VCaP (cell line): ENCODE measurements around the gene CRYBG2.
A peak's percentile ranks its signal among the peaks of the same experiment; 100 is the strongest.
"Not testable (repeated sequence)": the region's sequence is repeated elsewhere in the genome, so short reads cannot be mapped to it uniquely, and the experiment has no call there.

Source experiments
- H3K27ac ChIP-seq: fragments of 450-650 bp; 2 replicates; pipeline ENCODE4 v1.5.1; 2017
- TF ChIP-seq, protein P1 (sequence below): fragments of 450-650 bp; conservative IDR thresholded peaks from 2 replicates; pipeline ENCODE4 v1.5.1; 2017; ENCODE audit warnings: mild to moderate bottlenecking, moderate library complexity

CRYBG2 gene

GRCh38 chr1:26389604-26390247 is 35.8 kb upstream of the CRYBG2 start:
- TF ChIP-seq, protein P1, sequence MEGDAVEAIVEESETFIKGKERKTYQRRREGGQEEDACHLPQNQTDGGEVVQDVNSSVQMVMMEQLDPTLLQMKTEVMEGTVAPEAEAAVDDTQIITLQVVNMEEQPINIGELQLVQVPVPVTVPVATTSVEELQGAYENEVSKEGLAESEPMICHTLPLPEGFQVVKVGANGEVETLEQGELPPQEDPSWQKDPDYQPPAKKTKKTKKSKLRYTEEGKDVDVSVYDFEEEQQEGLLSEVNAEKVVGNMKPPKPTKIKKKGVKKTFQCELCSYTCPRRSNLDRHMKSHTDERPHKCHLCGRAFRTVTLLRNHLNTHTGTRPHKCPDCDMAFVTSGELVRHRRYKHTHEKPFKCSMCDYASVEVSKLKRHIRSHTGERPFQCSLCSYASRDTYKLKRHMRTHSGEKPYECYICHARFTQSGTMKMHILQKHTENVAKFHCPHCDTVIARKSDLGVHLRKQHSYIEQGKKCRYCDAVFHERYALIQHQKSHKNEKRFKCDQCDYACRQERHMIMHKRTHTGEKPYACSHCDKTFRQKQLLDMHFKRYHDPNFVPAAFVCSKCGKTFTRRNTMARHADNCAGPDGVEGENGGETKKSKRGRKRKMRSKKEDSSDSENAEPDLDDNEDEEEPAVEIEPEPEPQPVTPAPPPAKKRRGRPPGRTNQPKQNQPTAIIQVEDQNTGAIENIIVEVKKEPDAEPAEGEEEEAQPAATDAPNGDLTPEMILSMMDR = no peak
- H3K27ac ChIP-seq = peak overlapping the region; percentile 58

GRCh38 chr1:26388791-26389445 is 35.0 kb upstream of the CRYBG2 start:
- no peak overlapping the region for H3K27ac ChIP-seq
- TF ChIP-seq, protein P1 = no peak

DNA sequence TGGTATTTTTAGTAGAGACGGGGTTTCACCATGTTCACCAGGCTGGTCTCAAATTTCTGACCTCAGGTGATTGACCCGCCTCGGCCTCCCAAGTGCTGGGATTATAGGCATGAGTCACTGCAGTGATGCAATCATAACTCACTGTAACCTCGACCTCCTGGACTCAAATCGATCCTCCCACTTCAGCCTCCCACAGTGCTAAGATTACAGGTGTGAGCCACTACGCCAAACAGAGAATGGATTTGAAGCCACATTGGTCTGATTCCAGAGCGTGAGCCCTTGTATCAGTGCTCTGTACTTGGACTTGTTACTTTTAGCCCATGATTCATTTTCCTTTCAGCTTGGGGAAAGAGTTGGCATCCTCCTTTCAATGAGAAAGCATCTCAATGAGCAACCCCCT is 33.5 kb upstream of the CRYBG2 start:
- no peak overlapping the region for H3K27ac ChIP-seq
- TF ChIP-seq, protein P1 = no peak

DNA sequence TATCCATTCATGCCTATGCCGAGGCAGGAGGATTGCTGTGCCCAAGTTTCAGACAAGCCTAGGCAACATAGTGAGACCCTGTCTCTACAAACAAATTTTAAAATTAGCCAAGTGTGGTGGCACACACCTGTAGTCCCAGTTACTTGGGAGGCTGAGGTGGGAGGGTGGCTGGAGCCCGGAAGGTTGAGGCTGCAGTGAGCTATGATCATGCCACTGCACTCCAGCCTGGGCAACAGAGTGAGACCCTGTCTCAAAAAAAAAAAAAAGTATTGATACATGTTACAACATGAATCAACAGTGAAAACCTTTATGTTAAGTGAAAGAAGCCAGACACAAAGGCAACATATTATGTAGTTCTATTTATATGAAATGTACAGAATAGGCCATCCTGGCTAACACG is 31.1 kb upstream of the CRYBG2 start:
- H3K27ac ChIP-seq = not testable (repeated sequence)

- H3K27ac ChIP-seq = no peak overlapping the region
- TF ChIP-seq, protein P1 = no peak
These were observed 30.1 kb upstream of the CRYBG2 start for GRCh38 chr1:26384076-26384475.

DNA sequence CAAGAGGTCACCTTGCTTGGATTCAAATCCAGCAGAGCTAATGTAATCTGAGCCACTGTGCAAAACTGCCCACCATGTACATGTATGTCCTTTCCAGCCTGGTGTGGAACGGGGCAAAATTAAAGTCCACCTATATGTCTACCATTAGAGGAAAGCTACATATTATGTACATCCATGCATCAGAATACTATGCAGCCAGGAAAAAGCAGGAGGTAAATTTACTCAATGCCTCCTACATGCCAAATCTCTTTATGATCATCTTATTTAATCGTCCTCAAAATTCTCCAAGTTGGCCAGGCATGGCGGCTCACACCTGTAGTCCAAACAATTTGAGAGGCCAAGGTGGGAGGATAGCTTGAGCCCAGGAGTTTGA is 24.9 kb upstream of the CRYBG2 start:
- no peak overlapping the region for H3K27ac ChIP-seq
- TF ChIP-seq, protein P1 = no peak

DNA sequence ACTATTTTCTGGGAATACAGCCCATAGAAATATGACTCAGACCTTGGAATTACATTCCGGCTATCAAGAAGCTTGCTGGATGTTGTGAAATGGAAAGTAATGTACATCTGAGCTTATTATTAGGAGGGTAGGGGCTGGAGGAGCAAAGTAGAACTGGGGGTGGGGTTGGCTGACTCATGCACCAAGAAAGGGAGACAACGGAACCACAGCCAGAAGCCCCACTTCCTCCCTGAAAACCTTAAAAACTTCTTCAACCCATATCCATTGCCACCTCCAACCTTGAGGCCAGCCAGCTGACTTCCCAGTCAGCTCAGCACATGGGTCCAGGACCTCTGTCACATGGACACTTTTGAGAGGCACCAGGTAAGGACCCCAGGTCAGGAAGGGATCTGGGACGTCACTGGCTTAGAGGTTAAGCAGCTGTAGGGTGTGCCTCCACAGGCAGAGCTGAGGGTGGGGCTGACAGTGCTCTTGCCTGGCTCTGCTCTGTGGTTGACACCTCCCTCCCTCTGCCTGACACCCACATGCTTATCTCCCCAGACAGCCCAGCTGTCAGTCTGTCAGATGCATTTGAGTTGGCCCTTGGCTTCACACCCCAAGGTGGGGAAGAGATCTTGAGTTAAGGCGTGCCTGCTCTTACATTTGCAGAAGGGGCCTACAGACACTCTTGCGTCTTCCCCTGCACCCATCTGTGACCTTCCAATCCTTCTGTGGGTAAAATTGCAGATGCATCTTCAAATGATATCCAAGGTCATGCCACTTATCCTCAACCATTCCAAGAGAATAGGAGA is 24.4 kb upstream of the CRYBG2 start:
- TF ChIP-seq, protein P1 = no peak
- H3K27ac ChIP-seq = no peak overlapping the region
